Stimulated activated CD4-positive, alpha-beta T cell treated with anti-CD3 and anti-CD28 coated beads, Interleukin-15, amount 100 ng/mL, for 24 hours (primary cell): ENCODE data around the gene MYRF.

Experiments
- DNase-seq: peaks from one replicate; pipeline ENCODE4 v3.0.0-alpha.2; 2020

Gene MYRF

DNA sequence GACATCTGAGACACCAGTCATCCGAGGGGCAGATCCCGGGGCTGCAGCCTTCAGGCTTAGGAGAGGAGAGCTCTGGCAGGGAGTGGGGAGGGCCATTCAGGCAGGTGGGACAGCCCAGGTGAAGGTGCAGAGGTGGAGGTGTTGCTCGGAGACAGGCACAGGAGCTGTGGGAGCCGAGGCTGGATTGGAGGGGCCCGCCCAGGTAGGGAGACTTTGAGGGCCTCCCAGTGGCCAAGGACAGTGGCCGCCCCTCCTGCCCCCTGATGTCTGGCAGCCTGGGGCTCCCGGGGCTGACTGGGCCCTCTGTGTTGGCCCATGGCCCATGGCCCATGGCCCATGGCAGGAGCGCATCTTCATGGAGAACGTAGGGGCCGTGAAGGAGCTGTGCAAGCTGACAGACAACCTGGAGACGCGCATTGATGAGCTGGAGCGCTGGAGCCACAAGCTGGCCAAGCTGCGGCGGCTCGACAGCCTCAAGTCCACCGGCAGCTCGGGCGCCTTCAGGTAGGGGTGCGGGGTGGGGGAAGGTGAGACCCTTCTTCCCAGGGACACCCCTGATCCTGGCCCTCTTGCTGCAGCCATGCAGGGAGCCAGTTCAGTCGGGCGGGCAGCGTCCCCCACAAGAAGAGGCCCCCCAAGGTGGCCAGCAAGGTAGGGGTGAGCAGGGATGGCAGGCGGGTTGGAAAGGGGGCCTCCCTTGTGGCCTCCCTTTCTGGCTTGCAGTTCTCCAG lies 26.6 kb downstream of the MYRF start:
- no peak for DNase-seq

- DNase-seq: no peak
These were observed 27.5 kb downstream of the MYRF start for GRCh38 chr11:61779666-61780525.

DNA sequence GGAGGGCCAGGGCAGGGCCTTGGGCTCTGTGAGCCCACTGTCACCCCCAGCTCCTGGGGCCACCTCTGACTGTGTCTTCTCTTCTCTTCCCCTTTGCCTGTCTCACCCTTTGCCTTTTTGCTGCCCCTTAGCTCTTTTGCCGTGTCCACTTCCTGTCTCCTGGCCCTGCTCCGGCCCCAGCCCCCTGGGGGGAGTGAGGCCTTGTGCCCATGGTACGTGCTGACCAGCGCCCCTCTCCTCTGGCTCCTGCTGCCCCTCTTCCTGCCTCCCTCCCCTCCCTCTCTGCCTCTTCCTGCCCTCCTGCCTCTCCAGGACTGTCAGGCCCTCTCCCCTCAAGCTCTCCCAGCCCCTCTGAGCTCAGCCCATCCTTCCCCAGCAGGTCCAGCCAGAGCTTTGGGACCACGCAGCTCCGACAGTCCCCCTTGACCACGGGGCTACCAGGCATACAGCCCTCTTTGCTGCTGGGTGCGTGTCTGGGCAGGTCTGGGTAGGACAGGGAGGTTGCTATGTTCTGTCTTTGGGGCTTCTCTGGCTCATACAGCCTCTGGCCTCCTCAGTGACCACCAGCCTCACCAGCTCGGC lies 28.2 kb downstream of the MYRF start:
- DNase-seq: no peak

GRCh38 chr11:61781585-61781984 lies 29.1 kb downstream of the MYRF start:
- no peak for DNase-seq

DNA sequence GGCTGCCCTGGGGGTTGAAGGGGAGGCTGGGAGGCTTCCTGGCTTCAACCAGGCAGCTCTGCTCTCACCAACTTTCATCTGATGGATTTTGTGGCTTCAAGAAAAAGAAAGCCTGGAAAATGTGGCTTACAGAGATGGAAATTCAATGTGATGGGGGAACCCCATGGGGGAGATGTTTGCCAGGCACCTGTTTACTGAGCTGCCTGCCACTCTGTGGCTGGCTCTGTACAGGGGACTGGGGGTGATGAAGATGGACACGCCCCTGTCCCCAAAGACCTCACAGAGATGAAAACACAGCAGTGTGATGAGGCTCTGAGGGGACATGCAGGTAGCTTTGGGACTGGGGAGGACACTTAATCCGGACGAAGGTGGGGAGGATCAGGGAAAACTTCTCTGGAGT lies 29.9 kb downstream of the MYRF start:
- DNase-seq: no peak

DNA sequence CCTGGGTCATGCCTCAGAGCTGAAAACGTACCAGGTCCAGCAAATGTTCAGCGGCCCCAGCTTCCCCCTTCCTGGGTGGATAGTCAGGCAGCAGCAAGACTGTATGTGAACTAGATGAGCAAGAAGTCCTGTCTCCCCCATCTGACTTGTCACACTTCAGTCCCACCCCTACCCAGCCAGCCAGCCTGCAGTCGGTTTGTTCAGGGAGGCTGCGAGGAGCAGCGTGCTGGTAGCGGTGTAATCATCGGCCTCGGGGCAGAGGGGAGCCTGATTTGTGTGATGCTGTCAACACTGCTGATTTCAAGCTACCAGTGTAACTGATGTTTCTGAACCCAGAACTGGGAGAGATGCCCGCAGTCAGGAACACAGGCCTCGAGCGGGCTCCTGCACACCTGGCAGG lies 30.4 kb downstream of the MYRF start:
- no peak for DNase-seq

DNA sequence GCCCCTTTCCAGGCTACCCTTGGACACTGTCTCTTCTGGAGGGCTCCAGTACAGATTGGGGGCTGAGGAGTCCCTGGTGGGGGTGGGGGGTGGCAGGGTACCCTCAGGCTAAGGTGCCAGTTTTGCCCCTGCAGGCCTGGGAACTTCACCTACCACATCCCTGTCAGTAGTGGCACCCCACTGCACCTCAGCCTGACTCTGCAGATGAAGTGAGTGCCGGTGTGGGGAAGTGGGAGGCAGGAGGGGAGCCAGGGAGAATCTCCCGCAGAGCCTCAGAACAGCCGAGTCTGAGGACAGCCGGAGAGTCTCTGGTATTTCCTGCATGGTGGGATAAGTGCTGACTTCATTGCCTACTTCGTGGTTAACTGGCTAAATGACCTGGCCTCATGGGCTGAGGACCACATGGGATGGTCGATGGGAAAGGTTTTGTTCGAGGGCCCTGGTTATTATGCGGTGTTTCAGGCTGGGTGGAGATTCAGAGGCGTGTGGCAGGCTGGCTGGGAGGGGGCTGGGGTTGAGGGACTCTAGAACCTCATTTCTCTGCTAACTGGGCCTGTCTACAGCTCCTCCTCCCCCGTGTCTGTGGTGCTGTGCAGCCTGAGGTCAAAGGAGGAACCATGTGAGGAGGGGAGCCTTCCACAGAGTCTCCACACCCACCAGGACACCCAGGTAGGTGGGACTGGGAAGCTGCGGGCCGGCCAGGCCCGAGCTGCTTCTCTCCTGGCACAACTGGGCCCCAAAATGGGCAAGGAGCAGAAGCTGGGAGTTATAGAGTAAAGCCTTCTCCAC lies 31.5 kb downstream of the MYRF start:
- DNase-seq: no peak

DNA sequence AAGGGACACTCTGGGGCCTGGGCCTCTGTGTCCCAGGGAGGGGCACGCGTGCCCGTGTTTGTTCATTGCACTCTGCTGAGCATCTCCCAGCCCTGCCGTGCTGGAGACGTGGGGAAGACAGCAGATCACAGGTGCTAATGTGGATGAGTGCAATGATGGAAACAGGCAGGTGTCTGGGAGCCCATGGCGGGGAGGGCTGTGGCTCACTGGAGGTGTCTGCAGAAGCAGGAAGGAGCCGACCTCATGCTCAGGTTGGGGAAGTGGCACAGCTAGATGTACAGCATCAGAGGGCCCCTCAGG lies 32.0 kb downstream of the MYRF start:
- no peak for DNase-seq

DNA sequence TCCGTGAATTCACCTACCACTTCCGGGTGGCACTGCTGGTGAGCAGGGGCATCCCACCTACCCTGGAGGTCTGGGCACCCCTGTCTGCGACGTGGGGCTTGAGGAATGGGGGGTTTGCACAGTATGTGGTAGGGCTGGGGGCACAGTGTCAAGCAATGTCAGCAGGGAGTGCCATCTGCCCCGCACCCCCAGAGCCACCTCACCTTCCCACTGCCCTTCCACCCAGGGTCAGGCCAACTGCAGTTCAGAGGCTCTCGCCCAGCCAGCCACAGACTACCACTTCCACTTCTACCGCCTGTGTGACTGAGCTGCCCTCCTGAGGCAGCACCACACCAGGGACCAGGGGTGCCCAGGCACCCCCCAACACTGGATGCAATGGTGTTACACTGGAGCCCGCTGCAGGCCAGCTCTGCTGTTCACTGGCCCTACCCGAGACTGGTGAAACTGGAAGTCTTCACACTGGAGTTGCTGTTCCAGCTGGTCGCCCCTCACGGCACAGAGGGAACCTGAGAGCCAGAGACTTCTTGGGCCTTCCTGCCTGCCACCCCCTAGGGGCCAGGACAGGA lies 33.5 kb downstream of the MYRF start:
- DNase-seq: no peak

GRCh38 chr11:61787928-61788491 lies 35.6 kb downstream of the MYRF start:
- no peak for DNase-seq

DNA sequence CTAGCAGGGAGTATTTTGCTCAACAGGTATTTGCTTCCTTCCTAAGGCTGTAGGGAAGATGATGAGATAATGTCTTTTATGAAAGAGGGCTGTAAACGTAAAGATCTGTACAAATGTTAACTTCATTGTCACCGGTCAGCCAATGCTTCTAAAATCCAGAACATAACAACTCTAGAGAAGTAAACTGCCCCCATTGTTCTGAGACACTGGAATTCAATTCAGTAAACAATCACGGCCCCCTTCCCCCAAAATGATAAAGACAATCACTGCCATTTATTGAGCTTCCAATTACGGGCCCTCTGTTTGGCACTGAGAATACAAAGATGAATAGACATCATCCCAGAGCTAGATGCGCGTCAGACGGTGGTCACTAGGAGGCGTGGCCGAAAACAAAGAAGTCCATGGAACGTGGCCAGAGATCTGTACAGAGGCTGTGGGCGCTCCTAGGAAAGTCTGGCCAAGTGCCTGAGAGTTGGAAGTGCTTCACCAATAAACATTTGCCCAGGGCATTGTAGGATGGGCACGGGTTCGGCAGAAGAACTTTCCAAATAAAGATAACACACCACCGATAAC lies 39.4 kb downstream of the MYRF start:
- DNase-seq: peak; percentile 59

- DNase-seq: peak; percentile 92
These were observed 40.1 kb downstream of the MYRF start, which contains the start of the genes FEN1 and TMEM258 for GRCh38 chr11:61792310-61793082. FEN1 (plus strand) TSS chr11:61792911; CDS start chr11:61795362, 2,451 bp downstream. TMEM258 (minus strand) TSS chr11:61792599; CDS start chr11:61792558, 41 bp downstream.

GRCh38 chr11:61793083-61793828 lies 40.8 kb downstream of the MYRF start:
- DNase-seq: no peak

DNA sequence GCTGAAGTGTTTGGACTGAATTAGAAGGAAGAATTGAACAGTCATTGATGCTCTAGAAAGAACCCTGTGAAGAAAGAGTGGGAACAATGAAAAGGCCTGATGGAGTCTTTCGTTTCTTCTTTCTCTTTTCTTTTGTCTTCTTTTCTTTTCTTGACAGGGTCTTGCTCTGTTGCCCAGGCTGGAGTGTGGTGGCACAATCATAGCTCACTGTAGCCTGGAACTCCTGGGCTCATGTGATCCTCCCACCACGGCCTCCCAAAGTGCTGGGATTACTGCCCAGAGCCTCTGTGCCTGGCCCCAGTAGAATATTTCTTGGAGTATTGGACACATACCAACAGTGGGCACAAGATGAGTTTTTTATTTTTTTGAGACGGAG lies 41.4 kb downstream of the MYRF start:
- no peak for DNase-seq

GRCh38 chr11:61794579-61794978 lies 42.1 kb downstream of the MYRF start:
- DNase-seq: no peak

DNA sequence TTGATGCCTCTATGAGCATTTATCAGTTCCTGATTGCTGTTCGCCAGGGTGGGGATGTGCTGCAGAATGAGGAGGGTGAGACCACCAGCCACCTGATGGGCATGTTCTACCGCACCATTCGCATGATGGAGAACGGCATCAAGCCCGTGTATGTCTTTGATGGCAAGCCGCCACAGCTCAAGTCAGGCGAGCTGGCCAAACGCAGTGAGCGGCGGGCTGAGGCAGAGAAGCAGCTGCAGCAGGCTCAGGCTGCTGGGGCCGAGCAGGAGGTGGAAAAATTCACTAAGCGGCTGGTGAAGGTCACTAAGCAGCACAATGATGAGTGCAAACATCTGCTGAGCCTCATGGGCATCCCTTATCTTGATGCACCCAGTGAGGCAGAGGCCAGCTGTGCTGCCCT lies 43.0 kb downstream of the MYRF start:
- no peak for DNase-seq

GRCh38 chr11:61795876-61796526 lies 43.6 kb downstream of the MYRF start:
- DNase-seq: no peak

GRCh38 chr11:61797263-61797944 lies 45.0 kb downstream of the MYRF start:
- DNase-seq: peak; percentile 65

- DNase-seq: no peak
These were observed 47.3 kb downstream of the MYRF start for GRCh38 chr11:61799665-61800284.
